LNCAP (cell line): ENCODE results near the gene TFCP2L1.

Experiments used
- TF ChIP-seq, protein P1 (sequence below): fragments of 450-650 bp; IDR thresholded peaks from 2 replicates; pipeline ENCODE4 v1.5.1; 2017; ENCODE audit warnings: mild to moderate bottlenecking

TFCP2L1 gene

GRCh38 chr2:121228521-121228920, 56.5 kb downstream of the TFCP2L1 start:
- TF ChIP-seq, protein P1, sequence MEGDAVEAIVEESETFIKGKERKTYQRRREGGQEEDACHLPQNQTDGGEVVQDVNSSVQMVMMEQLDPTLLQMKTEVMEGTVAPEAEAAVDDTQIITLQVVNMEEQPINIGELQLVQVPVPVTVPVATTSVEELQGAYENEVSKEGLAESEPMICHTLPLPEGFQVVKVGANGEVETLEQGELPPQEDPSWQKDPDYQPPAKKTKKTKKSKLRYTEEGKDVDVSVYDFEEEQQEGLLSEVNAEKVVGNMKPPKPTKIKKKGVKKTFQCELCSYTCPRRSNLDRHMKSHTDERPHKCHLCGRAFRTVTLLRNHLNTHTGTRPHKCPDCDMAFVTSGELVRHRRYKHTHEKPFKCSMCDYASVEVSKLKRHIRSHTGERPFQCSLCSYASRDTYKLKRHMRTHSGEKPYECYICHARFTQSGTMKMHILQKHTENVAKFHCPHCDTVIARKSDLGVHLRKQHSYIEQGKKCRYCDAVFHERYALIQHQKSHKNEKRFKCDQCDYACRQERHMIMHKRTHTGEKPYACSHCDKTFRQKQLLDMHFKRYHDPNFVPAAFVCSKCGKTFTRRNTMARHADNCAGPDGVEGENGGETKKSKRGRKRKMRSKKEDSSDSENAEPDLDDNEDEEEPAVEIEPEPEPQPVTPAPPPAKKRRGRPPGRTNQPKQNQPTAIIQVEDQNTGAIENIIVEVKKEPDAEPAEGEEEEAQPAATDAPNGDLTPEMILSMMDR, result no peak

GRCh38 chr2:121220995-121221394, 64.0 kb downstream of the TFCP2L1 start:
- TF ChIP-seq, protein P1, result no peak

DNA sequence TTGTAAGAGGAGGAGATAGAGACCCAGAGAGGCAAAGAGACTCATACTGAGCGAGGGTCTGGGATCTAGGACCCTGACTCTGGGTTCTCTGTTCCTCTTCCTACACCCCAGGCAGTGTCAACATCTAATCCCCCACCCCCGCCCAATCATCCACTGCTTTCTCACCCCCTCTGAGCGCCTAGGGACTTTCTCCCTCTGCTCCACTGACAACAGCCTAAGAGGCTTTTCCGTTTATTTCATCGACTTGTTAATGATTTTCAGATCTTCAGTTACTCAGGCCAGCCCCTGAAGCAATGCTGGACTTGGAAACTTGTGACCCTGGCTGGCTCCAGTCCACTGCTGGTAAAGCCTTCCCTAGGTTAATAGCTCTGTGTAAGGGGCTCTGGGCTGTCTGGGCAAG, 65.1 kb downstream of the TFCP2L1 start:
- TF ChIP-seq, protein P1, result no peak

GRCh38 chr2:121218386-121218938, 66.5 kb downstream of the TFCP2L1 start:
- TF ChIP-seq, protein P1, result no peak

GRCh38 chr2:121217627-121218026, 67.4 kb downstream of the TFCP2L1 start:
- TF ChIP-seq, protein P1, result no peak

DNA sequence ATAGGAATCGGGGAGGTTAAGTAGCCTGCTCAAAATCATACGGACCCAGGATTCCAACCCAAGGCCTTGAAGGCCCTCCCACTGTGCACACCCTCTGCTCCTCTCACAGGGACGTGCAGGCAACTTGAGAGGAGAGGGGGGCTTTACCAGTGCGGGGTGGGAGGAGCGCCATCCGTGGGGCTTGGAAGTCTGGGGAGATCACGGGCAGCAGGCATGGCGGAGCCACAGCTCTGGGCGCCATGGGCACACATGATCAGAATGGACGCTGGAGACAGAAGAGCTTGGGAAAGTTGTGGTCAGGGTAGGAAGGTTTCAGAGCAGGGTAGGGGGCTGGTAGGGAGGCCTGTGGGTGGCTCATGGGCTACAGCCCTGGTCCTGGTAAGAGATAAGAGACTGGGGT, 70.7 kb downstream of the TFCP2L1 start:
- TF ChIP-seq, protein P1, result no peak

DNA sequence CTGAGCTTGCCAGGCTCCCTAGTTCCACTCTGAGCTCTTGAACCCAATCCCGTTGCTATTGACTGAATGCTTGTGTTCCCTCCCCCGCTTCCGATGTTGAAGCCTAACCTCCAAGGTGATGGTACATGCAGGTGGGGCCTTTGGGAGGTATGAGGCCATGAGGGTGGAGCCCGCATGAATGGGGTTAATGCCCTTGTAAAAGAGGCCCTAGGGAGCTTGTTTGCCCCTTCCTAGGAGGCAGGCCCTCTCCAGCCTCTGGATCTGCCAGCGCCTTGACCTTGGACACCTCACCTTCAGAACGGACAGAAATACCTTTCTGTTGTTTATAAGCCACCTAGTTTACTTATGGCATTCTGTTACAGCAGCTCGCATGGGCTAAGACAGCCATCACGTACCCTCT, 71.6 kb downstream of the TFCP2L1 start:
- TF ChIP-seq, protein P1, result no peak
